Activated CD8-positive, alpha-beta memory T cell treated with anti-CD3 and anti-CD28 coated beads for 1 hour (primary cell): ENCODE results near the gene DIPK1C.

Experiments
- DNase-seq, 2 donors: peaks; one replicate each; pipeline ENCODE4 v3.0.0-alpha.2; 2020; ENCODE audit warnings: low read depth in 1 of 2; ENCODE audit errors: extremely low read depth in 1 of 2

Gene DIPK1C

DNA sequence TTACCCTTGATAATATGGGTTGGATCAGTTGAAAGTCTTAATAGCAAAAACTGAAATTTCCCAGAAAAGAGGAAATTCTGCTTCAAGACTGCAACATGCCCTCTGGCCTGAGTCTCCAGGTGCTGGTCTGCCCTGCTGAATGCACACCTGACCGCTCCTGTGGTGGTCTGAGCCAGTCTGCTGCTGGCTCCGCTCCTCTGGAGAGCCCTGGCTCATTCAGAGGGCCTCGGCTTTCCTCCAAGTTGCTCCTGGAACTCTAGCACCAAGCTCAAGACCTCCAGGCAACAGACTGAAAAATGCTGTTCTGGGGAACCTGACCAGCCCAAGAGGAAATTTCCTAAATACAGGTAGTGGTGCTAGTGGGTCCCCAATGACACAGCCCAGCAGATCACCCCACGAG lies 64.8 kb downstream of the DIPK1C start:
- no peak for DNase-seq

DNA sequence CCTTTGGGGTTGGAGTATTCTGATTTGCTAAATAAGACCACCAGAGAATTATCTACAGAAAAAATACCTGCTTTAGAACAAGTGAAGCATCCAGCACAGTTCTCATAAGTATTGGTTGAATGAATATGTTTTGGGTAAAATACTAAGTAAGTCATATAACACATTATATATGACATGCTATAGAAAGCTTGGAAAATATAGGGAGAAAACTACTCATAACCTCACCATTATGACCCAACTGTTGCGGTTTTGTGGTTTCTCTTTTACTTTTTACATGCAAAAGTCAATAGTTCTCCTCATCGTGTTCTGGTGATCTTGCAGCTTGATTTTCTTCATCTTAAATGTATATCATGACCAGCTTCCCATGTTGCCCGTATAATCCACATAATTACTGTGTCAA lies 66.2 kb downstream of the DIPK1C start:
- DNase-seq: no peak

DNA sequence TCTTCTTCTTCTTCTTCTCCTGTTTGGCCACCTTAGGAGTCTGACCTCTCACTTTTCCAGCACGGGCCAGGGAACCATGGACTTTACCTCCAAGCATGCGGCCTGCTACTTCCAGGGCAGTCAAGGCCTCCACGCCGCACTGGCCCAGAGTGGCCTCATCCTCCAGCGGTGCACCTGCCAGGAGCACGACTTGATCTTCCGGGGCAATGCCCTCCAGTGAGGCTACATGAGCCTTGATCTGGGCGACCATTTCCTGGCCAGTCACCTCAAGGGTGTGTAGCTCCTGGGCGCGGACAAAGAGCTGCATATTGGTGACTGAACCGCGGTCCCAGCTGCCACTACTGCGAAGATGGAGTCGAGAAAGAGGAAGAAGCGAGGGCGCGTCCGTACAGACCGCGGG lies 67.1 kb downstream of the DIPK1C start:
- DNase-seq: no peak

DNA sequence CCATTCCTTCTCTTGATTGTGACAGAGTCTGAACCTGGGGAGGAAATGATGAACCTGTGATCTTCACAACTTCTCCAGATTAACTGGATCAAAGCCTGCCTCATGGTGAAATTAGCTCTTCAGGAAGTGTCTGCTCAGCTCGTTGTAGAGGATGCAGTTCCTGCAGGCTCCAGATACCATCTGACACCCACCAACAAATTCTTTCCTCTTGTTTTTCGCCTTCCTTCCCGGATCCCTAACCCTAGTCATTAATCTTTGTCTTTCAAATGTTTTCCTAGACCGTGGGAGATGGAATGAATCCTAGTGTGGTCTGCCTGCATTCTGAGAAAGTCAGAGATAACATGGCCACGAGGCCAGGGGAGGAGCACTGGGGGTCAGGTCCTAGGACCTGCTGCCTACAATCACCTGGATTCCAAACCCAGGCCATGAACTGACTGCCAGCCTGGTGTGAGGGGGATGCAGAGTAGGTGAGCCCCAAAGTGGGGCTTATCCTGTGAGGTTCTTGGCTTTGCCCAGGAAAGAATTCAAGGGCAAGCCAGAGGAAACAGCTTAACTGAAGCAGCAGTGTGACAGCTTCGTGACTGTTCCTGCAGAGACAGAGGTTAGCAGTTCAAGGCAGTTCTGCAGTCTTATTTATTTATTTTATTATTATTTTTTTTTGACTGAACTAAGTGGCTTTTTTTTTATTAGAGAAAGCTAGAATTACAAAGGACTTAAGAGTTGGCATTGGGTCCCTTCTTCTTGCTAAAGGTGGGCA lies 67.8 kb downstream of the DIPK1C start:
- no peak for DNase-seq

DNA sequence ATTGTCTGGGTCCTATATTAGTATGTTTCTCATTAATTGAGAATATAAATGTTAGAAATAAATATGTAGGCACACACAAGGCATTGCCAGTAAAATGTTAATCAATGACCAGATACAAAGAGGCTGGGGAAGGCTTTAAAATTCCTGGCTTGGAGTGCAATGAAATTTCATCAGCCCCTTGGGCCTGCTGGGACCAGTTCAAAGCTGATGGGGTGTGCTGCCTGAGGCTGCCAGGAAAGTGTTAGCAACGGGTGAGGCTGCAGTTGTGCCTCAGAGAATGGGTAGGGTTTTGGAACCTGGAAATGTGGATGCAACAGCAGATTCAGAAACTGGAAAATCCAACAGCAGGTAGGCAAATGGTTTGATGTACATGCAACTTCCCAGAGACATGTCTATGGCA lies 68.9 kb downstream of the DIPK1C start:
- no peak for DNase-seq

DNA sequence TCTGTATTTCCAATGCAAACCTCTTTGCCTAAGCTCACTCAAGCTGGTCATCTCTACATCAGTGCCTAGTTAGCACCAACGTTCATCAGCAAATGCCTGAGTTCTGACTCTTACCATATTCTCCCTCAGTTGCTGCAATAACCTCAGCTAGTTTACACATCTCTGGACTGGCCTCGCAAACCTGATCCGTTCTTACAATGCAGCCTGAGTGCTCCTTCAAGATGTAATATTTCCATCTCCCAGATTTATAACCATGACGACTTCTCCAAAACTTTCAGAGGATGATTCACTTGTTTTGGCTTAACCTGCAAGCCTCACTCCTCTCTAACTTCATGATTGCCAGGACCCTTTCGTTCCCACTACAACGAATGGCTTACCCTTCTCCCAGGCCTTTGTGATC lies 69.7 kb downstream of the DIPK1C start:
- no peak for DNase-seq
